Measurements from ENCODE around the gene MRPL32.
"Not testable (repeated sequence)": the region's sequence is repeated elsewhere in the genome, so short reads cannot be mapped to it uniquely, and the experiment has no call there.

The MRPL32 gene

DNA sequence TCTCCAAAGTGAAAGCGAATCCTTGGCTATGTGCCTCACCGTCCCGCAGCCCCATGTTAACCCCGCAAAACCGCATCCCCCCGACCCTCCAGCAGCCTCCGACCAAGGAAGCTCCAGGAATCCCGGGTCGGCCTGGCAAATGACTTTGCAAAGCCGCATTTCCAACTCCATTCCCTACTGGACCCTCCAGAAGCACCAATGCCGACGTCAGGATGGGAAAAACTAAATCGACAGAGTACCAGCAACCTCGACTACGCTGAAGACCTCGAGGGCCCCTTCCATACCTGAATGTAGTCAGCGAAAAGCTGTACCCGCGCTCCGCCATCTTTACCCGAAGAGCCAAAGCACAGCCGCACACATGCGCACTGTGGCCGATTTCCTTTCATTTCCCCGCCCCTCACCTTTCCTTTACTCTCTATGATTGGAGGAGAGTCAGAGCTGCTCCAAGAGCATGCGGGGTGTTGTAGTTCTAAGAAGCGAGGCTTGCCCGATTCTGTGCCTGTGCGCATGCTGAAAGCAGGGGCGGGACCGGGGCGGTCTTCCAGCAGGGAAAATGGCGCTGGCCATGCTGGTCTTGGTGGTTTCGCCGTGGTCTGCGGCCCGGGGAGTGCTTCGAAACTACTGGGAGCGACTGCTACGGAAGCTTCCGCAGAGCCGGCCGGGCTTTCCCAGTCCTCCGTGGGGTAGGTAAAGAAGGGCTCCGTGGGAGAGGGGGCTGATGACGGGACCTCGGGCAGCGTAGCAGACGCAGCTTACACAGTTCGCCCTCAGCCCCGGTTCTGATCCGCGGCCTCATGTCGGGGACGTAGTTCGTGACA lies at the start of gene MRPL32, which contains the start of gene PSMA2:
MRPL32 (plus strand) TSS at position 543 of the 818 bp plus-strand sequence; CDS start at position 554, 11 bp downstream.
PSMA2 (minus strand) TSS at position 341 of the 818 bp plus-strand sequence; CDS start at position 325, 16 bp downstream.
- DNase-seq (ENCODE audit: low read depth in 3 of 3): peak; percentile 85 to 91 (median 90)

DNA sequence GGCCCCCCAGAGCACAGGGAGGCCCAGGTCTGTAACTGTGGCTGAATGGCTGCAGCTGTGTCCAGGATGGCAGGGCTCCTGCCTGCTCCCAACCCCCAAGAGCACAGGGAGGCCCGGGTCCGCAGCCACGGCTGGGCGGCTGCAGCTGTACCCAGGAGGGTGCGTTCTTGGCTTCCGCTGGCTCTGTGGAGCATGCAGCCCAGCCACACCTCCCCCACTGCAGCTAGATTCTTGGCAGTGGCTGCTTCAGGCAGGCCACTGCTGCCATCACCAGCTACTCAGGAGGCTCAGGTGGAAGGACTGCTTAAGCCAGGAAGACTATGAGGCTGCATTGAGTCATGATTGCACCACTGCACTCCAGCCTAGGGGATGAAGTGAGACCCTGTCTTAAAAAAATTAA lies 48.2 kb upstream of the MRPL32 start:
- no peak for DNase-seq (ENCODE audit: low read depth in 3 of 3)

DNA sequence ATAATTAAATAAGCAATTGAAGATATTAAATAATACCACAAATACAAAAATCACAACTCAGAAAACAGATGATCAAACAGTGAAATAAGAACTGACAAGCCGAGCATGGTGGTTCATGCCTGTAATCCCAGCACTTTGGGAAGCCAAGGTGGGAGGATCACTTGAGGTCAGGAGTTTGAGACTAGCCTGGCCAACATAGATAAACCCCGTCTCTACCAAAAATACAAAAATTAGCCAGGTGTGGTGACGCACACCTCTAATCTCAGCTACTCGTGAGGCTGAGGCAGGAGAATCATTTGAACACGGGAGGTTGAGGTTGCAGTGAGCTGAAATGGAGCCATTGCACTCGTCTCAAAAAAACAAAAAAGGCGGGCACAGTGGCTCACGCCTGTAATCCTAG lies 47.0 kb upstream of the MRPL32 start:
- DNase-seq (ENCODE audit: low read depth in 3 of 3): not testable (repeated sequence)

DNA sequence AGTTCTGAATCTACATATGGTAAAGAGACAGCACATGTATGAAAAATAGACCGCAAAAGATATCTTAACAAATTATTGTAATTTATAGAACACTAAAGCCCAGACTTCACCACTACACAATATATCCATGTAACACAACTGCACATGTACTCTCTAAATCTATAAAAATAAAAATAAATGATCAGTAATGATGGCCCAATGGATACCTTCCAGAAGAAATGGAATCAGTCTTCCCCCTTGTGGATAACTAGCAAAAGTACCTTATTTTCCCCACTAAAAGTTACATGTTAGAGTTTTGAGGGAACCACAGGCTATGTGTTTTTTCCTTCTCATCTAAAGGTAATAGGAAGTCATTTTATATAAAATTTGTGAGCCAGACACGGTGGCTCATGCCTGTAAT lies 46.0 kb upstream of the MRPL32 start:
- no peak for DNase-seq (ENCODE audit: low read depth in 3 of 3)

DNA sequence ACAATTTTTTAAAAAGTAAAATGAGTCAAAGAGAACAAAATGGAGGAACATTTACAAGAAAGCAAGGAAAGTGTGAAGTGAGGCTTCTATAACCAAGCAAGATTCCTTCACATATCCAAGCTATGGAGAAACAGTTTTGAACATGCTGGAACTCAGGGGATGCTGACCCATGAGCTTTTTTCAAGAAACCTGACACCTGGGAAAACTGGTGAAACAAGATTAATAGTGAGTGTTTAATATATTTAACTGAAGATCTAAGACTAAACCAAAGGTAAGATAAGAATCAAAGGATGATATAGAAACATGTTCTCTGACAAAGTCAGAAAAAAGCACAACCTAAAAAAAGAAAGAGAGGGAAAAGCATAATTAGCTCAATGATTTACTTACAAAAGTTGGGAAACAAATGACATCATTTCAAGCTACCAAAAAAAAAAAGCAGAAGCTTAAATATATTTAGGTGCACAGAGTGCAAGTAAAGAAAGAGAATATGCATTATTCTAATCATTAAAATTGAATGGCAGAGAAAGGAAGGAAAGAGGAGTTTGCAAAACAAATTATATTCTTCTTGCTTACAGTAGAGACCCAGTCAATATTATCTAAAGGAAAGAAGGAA lies 45.2 kb upstream of the MRPL32 start:
- no peak for DNase-seq (ENCODE audit: low read depth in 3 of 3)

DNA sequence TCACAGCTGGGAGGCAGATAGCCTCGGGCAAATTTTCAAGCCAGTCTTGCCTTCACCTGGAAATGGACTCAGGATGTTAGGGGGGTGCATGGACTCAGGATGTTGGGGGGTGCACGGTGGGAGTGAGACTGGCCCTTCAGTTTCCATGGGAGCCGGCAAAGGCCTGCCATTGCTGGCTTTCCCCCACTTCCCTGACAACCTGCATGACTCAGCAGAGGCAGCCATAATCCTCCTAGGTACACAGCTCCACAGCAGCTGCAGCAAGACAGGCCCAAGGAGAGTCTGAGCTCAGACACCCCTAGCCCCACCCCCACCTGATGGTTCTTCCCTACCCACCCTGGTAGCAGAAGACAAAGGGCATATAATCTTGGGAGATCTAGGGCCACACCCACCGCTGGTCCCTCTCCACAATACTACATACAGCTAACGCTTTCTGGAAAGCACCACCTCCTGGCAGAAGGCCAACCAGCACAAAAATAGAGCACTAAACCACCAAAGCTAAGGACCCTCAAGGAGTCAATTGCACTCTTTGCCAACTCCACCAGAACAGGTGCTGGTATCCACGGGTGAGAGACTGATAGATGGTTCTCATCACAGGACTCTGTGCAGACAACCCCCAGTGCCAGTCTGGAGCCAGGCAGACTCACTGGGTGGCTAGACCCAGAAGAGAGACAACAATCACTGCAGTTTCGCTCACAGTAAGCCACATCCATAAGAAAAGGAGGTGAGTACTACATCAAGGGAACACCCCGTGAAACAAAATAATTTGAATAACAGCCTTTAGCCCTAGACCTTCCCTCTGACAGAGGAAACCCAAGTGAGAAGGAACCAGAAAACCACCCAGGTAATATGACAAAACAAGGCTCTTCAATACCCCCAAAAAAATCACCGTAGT lies 38.6 kb upstream of the MRPL32 start:
- no peak for DNase-seq (ENCODE audit: low read depth in 3 of 3)

GRCh38 chr7:42900842-42901241 lies 31.3 kb upstream of the MRPL32 start:
- no peak for DNase-seq (ENCODE audit: low read depth in 3 of 3)

DNA sequence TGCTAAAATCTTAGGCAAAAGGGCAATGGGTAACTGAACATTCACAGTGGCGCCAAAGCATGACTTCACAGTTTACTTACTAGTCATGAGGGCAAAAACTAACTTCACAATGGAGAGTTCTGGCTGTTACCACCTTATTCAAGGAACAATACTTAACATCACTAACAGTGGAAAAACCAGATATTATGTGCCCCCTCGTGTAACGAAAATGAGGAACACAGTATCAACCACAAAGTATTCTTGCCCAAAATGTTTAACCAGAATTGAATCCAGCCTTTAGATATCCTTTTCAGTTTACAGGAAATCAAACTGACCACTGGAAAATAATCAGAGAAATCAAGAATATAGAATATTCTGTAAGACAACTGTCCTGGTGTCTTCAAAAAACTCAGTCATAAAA lies 29.8 kb upstream of the MRPL32 start:
- DNase-seq (ENCODE audit: low read depth in 3 of 3): no peak

- no peak for DNase-seq (ENCODE audit: low read depth in 3 of 3)
Observed at GRCh38 chr7:42906181-42906580, 26.0 kb upstream of the MRPL32 start.

- no peak for DNase-seq (ENCODE audit: low read depth in 3 of 3)
Observed at GRCh38 chr7:42907316-42907715, 24.9 kb upstream of the MRPL32 start.

GRCh38 chr7:42910306-42910705 lies 21.9 kb upstream of the MRPL32 start:
- no peak for DNase-seq (ENCODE audit: low read depth in 3 of 3)

DNA sequence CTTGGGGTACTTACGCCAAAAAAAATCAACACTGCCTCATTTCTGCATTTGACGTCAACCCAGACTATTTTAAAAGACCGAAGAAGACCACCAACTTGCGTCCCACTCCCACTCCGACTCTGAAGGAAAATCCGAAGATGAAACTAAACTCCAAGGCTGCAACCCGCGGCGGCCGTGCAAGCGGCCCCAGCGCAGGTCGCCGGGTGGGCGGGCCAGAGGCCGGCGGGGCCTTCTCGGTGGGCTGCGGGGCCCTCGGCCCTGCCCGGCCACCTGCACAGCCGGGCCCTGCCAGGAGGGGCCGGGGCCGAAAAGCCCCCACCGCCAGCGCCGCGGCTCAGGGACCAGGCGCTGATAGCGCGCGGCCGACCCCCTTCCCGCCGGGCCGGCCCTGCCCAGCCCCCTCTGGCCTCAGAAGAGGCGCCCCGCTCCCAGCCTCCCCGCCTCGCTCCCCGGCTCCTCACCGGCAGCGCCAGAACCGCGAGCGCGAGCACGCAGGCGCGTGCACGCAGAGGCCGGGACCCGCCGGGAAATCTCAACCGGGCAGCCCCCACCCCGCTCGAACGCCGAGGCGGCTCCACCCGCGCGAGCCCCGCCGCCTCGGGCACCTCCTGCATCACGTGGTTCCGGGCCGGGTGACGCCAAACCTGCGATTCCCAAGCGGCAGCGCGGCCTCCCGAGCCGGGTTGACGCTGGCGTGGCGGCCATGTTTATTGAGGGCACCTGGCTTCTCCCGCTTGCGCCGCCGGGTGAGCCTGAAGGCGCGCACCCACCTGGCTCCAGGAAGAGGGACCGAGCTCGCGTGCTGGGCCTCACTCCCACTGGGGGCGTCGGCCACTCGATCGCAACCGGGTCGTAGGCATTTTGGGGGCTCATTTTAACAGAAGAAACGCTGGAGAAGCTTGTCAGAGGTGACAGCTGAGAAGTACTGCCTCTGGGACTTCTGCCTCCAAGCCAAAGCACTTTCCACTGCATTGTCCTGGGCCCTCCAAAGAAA lies 20.4 kb upstream of the MRPL32 start, which contains the start of gene C7orf25:
C7orf25 (minus strand) TSS at position 617 of the 994 bp plus-strand sequence. CDS start 1,170 bp downstream, outside the sequence.
- peak; percentile 88 to 95 (median 94) for DNase-seq (ENCODE audit: low read depth in 3 of 3)

GRCh38 chr7:42913591-42913990 lies 18.6 kb upstream of the MRPL32 start:
- no peak for DNase-seq (ENCODE audit: low read depth in 3 of 3)

DNA sequence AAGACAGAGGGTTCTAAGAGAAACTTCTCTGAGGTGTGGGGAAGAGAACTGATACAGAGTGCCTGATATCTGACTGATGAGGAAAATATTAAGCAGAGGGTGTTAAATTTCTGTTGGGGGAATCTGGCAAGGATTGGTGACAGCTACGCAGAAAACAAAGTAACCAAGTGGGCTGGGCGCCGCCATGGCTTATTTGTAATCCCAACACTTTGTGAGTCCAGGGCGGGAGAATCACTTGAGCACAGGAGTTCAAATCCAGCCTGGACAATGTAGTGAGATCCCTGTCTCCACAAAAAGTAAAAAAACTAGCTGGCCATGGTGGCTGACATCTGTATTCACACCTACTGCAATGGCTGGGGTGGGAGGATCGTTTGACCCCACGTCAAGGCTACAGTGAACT lies 18.2 kb upstream of the MRPL32 start:
- DNase-seq (ENCODE audit: low read depth in 3 of 3): no peak

DNA sequence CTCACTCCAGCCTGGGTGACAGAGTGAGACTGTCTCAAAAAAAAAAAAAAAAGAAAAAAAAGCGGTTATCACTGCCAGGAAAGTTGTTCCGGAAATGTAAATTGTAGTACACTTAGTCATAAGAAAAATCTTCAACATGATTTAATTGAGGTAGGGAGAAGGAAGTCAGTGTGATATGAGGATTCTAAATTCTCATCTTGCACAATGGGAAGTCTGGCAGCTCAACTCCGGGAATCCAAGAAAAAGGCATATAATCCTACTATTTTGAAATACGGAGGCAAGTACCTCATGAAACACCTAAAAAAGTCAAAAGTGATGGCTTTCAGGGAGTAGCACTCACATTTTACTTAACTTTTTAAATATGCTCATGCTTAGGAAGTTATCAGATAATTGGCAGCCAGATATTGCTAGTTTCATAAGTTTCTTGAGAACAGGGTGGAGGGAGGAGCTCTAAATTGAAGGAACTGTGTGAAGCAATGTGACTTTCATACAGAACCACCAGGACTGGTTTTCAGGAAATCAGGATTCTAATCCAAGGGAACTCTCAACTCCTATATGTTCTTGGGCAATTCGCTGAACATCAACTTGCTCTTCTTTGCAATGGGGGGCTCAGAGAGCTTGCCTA lies 17.6 kb upstream of the MRPL32 start:
- DNase-seq (ENCODE audit: low read depth in 3 of 3): no peak

DNA sequence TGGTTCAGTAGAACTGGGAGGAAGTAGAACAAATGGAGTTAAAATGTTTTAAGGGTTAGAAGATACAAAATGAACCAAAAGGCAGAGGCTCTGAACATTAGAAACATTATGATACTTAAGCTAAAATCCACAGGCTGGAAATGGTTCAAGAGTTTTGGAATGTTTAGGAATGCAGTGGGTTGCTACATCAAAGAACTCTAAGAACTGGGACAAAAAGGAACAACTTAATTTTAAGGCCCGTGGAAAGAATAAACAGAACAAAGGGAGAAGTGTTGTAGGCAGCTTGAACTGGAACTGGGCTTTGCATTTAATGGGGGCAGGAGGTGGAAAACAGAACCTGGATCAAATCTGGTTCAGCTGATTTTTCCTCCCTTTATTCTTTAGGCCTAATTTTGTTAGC lies 16.8 kb upstream of the MRPL32 start:
- no peak for DNase-seq (ENCODE audit: low read depth in 3 of 3)

GRCh38 chr7:42922017-42922753 lies 10.0 kb upstream of the MRPL32 start:
- no peak for DNase-seq (ENCODE audit: low read depth in 3 of 3)

GRCh38 chr7:42924223-42924838 lies 7.8 kb upstream of the MRPL32 start:
- no peak for DNase-seq (ENCODE audit: low read depth in 3 of 3)

DNA sequence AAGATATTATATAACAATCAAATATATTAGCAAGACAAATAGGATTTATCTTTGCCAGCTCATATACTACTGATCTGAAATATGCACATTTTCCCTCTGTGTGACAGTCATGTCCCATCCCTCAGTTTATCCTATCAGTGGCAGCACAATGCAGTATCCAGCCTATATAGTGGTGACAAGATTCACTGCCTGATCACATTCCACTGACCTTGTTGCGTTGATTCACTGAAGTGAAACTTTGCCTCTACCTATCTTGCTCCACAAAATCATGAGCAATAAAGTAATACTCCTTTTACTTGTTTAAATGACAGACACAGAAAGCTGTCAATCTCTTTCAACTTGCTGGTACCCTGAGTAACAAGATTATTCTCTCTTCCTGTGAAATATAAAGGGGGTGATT lies 6.5 kb upstream of the MRPL32 start:
- no peak for DNase-seq (ENCODE audit: low read depth in 3 of 3)
